GM12874 (cell line): ENCODE results near the gene CHRDL2.

Experiments used
- CTCF ChIP-seq: IDR thresholded peaks from 2 replicates; pipeline ENCODE4 v1.5.1; 2011; ENCODE audit warnings: low read depth, mild to moderate bottlenecking, control low read depth, low read length, moderate library complexity; ENCODE audit not compliant: insufficient read depth

Gene CHRDL2

GRCh38 chr11:74680703-74681531 is 50.3 kb downstream of the CHRDL2 start:
- no peak for TF ChIP-seq CTCF

DNA sequence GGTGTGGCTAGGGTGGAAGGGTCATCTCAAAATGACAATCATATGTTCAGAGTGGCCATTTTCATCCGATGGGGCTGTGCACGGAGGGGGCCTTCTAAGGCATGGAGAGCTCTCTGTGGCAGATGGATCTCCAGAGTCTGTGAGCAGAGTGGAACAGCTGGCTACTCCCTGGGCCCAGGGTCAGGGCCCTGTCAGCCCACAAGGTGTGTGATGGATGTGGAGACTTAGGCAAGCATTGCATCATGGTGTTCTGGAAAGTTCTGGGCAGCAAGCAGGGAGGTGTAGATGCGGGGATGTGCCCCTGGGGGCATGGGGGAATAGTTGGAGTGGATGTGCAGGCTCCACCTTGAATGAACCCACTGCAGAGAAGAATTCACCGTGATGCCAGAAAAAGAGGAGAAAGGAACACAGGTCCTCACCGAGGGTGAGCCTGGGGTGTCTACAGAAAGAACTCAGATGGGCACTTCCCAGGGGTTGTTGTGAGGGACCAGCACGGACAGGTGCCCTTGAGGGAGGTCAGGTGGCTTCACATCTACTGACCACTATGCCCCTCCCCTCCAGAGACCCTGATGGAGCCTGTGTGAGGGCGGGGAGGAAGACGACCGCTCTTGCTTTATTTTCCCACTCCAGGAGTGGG is 51.1 kb downstream of the CHRDL2 start:
- TF ChIP-seq CTCF = no peak

GRCh38 chr11:74679513-74679865 is 51.7 kb downstream of the CHRDL2 start:
- TF ChIP-seq CTCF = no peak

DNA sequence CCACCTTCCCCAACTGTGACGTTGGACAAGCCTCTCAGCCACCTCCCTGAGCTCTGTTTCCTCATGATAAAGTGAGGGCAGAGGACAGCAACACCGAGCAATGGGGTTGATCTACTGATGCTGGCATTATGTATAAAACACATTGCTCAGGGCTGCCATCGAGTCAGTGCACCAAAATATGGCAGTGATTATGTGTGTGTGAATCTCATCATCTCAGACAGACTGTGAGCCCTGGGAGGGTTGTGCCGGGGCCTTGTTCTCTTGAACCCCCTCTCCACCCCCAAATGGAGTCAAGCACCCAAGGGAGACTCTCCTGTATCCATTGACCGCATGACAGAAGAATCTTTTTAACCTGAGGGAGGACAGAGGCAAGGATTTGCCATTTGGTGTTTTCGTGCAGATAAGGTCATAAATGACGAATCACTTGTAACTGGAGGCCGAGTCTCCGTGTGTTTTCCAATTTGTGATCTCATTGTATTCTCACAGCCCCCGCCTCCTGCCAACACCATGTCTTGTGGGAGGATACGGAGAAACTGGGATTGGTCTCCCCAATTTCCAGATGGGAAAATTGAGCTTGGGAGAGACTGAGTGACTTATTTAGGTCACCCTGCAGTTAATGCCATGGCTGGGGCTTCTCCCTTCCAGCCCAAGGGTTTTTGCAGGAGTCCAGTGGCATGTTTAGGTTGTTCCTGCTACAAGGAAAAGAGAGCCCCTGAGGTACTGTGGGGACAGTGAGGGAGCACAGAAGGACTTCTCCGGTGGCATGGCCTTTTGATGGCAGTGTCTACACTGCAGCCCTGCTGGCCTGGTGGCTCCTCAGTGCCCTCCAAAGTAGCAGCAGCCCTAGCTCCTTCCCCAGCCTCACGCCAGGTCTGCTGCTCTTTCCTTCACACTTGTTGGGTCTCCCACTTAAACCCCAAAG is 52.4 kb downstream of the CHRDL2 start:
- TF ChIP-seq CTCF = no peak

DNA sequence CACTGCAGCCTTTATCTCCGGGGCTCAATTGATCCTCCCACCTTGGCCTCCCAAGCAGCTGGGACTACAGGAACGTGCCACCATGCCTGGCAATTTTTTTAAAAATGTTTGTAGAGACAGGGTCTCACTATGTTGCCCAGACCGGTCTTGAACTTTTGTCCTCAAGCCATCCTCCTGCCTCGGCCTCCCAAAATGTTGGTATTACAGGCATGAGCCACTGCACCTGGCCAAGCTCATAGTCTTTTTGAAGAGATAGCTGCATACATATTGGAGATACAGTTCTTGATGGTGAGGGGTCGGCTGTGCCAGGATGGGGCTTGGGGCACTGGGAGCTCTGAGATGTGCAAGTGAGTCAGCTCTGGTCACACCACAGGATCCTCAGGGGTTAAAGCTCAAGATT is 53.2 kb downstream of the CHRDL2 start:
- no peak for TF ChIP-seq CTCF

DNA sequence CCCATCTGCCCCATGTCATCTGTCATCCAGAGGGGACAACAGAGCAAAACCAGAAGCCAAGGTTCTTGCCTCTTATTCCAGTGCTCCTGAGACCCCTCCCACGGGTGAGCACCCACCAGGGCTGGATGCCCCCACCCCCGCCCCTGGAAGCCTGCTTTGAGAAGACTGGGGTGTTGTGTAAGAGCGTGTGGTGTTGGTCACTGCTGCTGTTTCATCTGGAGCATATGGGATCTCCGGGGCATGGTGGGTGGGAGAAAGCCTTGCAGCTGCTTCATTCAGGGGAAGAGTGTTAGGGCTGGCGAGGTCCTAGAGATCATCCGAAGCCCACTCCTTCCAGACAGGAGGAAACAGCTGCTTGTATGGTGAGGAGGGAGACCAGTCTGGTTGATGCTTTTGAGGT is 54.1 kb downstream of the CHRDL2 start:
- no peak for TF ChIP-seq CTCF

DNA sequence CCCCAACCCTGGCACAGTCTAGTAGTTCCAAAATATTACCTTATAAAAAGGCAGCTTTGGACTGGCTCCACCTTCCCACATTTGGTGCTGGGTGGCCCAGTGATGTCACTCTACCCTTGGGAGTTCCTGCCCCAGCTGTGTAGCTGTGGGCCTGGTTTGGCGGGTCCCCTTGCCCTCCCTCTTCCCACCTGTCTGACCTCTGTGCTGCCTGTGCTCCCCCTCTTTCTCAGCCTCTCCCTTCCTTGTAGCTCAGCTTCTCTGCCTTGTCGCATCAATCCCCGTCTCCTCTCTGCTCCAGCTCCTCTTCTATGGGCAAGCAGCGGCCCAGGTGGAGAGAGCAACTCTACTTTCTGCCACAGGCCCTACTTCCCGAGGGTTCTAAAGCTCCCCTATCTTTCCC is 54.6 kb downstream of the CHRDL2 start:
- no peak for TF ChIP-seq CTCF
